HepG2 (cell line): ENCODE data around the gene LCAT. TPM values are rescaled to one million over a fixed set of nuclear protein-coding genes. Genes with fewer than 3 reads are reported as not detected.

Experiments
- CREB1 ChIP-seq, 2 experiments: fragments of 450-650 bp in 1 of 2; IDR thresholded peaks; 2 replicates each; pipeline ENCODE4 v1.6.1; 2016 to 2017; ENCODE audit warnings: control low read depth in 1 of 2, mild to moderate bottlenecking in 1 of 2, missing compliant biosample characterization in 1 of 2, missing genetic modification characterization in 1 of 2
- RNF2 ChIP-seq: fragments of 450-650 bp; conservative IDR thresholded peaks from 2 replicates; pipeline ENCODE4 v1.6.1; 2016; ENCODE audit warnings: low read depth
- RORA ChIP-seq: sonication (generic); formaldehyde crosslinking; IDR thresholded peaks from 2 replicates; pipeline ENCODE4 v1.5.0; 2020; ENCODE audit warnings: mild to moderate bottlenecking, missing genetic modification reagents, moderate library complexity
- SRSF4 ChIP-seq: fragments of 200-400 bp; formaldehyde crosslinking; IDR thresholded peaks from one replicate; pipeline ENCODE4 v1.6.1; 2018; ENCODE audit warnings: mild to moderate bottlenecking, low read depth, low read length, moderate library complexity; ENCODE audit not compliant: poor library complexity, severe bottlenecking
- XRCC5 ChIP-seq: fragments of 200-400 bp; formaldehyde crosslinking; optimal IDR thresholded peaks from 2 replicates; pipeline ENCODE3; 2017; ENCODE audit warnings: mild to moderate bottlenecking, low read length
- ZFP36 ChIP-seq: fragments of 150-350 bp; IDR thresholded peaks from 2 replicates; pipeline ENCODE4 v1.6.1; 2018; ENCODE audit warnings: borderline replicate concordance, low read length, low read depth; ENCODE audit not compliant: partially characterized antibody
- ZNF326 ChIP-seq: sonication (generic); formaldehyde crosslinking; IDR thresholded peaks from 2 replicates; pipeline ENCODE4 v1.4.0; 2020; ENCODE audit warnings: missing genetic modification reagents, borderline replicate concordance
- ZNF607 ChIP-seq: sonication (generic); formaldehyde crosslinking; IDR thresholded peaks from 2 replicates; pipeline ENCODE4 v1.5.1; 2020; ENCODE audit warnings: missing genetic modification reagents, mild to moderate bottlenecking, borderline replicate concordance
- polyA plus RNA-seq, 8 experiments: library from polyadenylated mRNA; depleted of rRNA in 3 of 8; stranded (reverse) in 7 of 8; unstranded in 1 of 8; fragments of >200 nt; fragmentation: Illumina TruSeq in 4 of 8; extraction: Trizol in 4 of 8; gene quantifications; 2 replicates each; pipeline versions ENCODE4 v1.2.1 to v1.2.3, GENCODE V29; 2011 to 2016; ENCODE audit warnings: low read depth in 4 of 8, missing spikeins in 1 of 8, mixed read lengths in 1 of 8; ENCODE audit not compliant: insufficient read depth in 1 of 8
- total RNA-seq, 5 experiments: library from RNA; depleted of rRNA; stranded (reverse); fragments of >200 nt; fragmentation: Illumina TruSeq; extraction: Trizol; gene quantifications; 2 replicates each; pipeline ENCODE4 v1.2.3, GENCODE V29; 2016; ENCODE audit warnings: low read depth in 1 of 5
- TF ChIP-seq, protein P1 (sequence below): sonication (generic); formaldehyde crosslinking; IDR thresholded peaks from 2 replicates; pipeline ENCODE4; 2020; ENCODE audit warnings: missing genetic modification reagents, mild to moderate bottlenecking, borderline replicate concordance
- TF ChIP-seq, protein P2 (sequence below): sonication (generic); formaldehyde crosslinking; IDR thresholded peaks from 2 replicates; pipeline ENCODE4 v1.8.1; 2022; ENCODE audit warnings: mild to moderate bottlenecking, missing genetic modification reagents
- TF ChIP-seq, protein P3 (sequence below), 2 experiments: fragments of 450-650 bp in 1 of 2; sonication (generic) in 1 of 2; formaldehyde crosslinking; IDR thresholded peaks; 2 replicates each; pipeline versions ENCODE4 v1.5.0 to v1.8.0; 2020 to 2022; ENCODE audit warnings: mild to moderate bottlenecking in 1 of 2, missing genetic modification reagents in 1 of 2
- TF ChIP-seq, protein P4 (sequence below): sonication (generic); formaldehyde crosslinking; IDR thresholded peaks from 2 replicates; pipeline ENCODE4 v1.4.0; 2020; ENCODE audit warnings: mild to moderate bottlenecking, low read depth, missing genetic modification reagents
- TF ChIP-seq, protein P5 (sequence below): conservative IDR thresholded peaks from 2 replicates; pipeline ENCODE4 v1.6.1; 2018; ENCODE audit warnings: missing genetic modification reagents
- TF ChIP-seq, protein P6 (sequence below): sonication (generic); formaldehyde crosslinking; IDR thresholded peaks from 2 replicates; pipeline ENCODE4 v1.4.0; 2020; ENCODE audit warnings: missing genetic modification reagents, mild to moderate bottlenecking, borderline replicate concordance
- TF ChIP-seq, protein P7 (sequence below): sonication (generic); formaldehyde crosslinking; IDR thresholded peaks from 2 replicates; pipeline ENCODE4 v1.8.0; 2022; ENCODE audit warnings: mild to moderate bottlenecking, missing genetic modification reagents; ENCODE audit not compliant: insufficient replicate concordance

The LCAT gene
- total and polyA plus RNA-seq, 2 of the 13 experiments (the other 11 are each of a cell fraction or from before 2014, with no cell fraction given) = 36.1 to 38.9 TPM

DNA sequence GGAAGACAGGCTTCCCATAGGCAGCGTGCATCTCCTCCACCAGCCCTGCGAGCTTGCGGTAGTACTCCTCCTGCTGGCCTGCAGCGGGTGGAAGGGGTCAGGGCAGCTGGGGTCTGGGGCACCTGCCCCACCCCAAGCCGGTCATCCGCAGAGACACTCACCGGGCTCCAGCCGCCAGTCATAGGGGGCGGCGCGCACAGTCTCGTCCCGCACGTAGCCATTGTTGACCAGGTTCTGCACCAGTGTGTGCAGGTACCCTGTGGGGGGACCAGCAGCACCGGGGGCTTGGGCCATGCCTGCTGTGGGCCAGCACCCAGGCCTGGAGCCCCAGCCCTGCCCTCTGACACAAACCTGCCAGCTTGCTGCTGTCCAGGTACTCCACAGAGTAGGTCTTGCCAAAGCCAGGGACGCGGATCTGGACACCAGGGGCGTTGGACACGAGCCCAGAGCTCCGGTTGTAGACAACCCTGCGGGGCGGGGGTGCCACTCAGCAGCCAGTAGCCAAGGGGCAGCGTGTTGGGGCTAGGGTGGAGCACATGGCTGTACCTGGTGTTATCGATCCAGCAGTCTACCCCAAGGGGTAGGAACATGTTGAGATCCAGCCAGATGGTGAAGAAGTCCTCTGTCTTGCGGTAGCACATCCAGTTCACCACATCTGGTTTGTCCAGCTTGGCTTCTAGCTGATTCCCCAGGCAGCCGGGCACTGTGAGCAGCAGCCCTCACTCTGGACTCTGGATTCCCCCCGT lies 1.2 kb downstream of the LCAT start (continued):
- TF ChIP-seq, protein P1, sequence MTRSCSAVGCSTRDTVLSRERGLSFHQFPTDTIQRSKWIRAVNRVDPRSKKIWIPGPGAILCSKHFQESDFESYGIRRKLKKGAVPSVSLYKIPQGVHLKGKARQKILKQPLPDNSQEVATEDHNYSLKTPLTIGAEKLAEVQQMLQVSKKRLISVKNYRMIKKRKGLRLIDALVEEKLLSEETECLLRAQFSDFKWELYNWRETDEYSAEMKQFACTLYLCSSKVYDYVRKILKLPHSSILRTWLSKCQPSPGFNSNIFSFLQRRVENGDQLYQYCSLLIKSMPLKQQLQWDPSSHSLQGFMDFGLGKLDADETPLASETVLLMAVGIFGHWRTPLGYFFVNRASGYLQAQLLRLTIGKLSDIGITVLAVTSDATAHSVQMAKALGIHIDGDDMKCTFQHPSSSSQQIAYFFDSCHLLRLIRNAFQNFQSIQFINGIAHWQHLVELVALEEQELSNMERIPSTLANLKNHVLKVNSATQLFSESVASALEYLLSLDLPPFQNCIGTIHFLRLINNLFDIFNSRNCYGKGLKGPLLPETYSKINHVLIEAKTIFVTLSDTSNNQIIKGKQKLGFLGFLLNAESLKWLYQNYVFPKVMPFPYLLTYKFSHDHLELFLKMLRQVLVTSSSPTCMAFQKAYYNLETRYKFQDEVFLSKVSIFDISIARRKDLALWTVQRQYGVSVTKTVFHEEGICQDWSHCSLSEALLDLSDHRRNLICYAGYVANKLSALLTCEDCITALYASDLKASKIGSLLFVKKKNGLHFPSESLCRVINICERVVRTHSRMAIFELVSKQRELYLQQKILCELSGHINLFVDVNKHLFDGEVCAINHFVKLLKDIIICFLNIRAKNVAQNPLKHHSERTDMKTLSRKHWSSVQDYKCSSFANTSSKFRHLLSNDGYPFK (CRISPR knock-in tag) = peak; percentile 25; the same call in 1 of the 2 replicates
- TF ChIP-seq, protein P2, sequence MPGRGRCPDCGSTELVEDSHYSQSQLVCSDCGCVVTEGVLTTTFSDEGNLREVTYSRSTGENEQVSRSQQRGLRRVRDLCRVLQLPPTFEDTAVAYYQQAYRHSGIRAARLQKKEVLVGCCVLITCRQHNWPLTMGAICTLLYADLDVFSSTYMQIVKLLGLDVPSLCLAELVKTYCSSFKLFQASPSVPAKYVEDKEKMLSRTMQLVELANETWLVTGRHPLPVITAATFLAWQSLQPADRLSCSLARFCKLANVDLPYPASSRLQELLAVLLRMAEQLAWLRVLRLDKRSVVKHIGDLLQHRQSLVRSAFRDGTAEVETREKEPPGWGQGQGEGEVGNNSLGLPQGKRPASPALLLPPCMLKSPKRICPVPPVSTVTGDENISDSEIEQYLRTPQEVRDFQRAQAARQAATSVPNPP = no peak
- TF ChIP-seq, protein P3, sequence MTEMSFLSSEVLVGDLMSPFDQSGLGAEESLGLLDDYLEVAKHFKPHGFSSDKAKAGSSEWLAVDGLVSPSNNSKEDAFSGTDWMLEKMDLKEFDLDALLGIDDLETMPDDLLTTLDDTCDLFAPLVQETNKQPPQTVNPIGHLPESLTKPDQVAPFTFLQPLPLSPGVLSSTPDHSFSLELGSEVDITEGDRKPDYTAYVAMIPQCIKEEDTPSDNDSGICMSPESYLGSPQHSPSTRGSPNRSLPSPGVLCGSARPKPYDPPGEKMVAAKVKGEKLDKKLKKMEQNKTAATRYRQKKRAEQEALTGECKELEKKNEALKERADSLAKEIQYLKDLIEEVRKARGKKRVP (CRISPR knock-in tag; IDR thresholded peaks at IDR 0.05) = no peak
- TF ChIP-seq XRCC5 = no peak
- no peak for TF ChIP-seq CREB1 (IDR thresholded peaks at IDR 0.05)
- no peak for TF ChIP-seq CREB1 (CRISPR knock-in tag; IDR thresholded peaks at IDR 0.05)
- TF ChIP-seq RNF2 = no peak
- 0 out of 2 replicates have a peak, but pooled peaks have one; percentile 37 for TF ChIP-seq ZNF607 (CRISPR knock-in tag)
- no peak for TF ChIP-seq SRSF4
- TF ChIP-seq, protein P4, sequence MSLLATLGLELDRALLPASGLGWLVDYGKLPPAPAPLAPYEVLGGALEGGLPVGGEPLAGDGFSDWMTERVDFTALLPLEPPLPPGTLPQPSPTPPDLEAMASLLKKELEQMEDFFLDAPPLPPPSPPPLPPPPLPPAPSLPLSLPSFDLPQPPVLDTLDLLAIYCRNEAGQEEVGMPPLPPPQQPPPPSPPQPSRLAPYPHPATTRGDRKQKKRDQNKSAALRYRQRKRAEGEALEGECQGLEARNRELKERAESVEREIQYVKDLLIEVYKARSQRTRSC (CRISPR knock-in tag) = peak; percentile 34; the same call in 1 of the 2 replicates
- TF ChIP-seq ZFP36 = no peak
- no peak for TF ChIP-seq RORA (CRISPR knock-in tag)
- TF ChIP-seq, protein P5, sequence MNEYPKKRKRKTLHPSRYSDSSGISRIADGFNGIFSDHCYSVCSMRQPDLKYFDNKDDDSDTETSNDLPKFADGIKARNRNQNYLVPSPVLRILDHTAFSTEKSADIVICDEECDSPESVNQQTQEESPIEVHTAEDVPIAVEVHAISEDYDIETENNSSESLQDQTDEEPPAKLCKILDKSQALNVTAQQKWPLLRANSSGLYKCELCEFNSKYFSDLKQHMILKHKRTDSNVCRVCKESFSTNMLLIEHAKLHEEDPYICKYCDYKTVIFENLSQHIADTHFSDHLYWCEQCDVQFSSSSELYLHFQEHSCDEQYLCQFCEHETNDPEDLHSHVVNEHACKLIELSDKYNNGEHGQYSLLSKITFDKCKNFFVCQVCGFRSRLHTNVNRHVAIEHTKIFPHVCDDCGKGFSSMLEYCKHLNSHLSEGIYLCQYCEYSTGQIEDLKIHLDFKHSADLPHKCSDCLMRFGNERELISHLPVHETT (CRISPR knock-in tag) = no peak; the same call in 1 of the 2 replicates
- TF ChIP-seq, protein P6, sequence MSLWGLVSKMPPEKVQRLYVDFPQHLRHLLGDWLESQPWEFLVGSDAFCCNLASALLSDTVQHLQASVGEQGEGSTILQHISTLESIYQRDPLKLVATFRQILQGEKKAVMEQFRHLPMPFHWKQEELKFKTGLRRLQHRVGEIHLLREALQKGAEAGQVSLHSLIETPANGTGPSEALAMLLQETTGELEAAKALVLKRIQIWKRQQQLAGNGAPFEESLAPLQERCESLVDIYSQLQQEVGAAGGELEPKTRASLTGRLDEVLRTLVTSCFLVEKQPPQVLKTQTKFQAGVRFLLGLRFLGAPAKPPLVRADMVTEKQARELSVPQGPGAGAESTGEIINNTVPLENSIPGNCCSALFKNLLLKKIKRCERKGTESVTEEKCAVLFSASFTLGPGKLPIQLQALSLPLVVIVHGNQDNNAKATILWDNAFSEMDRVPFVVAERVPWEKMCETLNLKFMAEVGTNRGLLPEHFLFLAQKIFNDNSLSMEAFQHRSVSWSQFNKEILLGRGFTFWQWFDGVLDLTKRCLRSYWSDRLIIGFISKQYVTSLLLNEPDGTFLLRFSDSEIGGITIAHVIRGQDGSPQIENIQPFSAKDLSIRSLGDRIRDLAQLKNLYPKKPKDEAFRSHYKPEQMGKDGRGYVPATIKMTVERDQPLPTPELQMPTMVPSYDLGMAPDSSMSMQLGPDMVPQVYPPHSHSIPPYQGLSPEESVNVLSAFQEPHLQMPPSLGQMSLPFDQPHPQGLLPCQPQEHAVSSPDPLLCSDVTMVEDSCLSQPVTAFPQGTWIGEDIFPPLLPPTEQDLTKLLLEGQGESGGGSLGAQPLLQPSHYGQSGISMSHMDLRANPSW (CRISPR knock-in tag) = peak; percentile 32; the same call in 1 of the 2 replicates
- 0 out of 2 replicates have a peak, but pooled peaks have one; percentile 41 for TF ChIP-seq ZNF326 (CRISPR knock-in tag)
- TF ChIP-seq, protein P7, sequence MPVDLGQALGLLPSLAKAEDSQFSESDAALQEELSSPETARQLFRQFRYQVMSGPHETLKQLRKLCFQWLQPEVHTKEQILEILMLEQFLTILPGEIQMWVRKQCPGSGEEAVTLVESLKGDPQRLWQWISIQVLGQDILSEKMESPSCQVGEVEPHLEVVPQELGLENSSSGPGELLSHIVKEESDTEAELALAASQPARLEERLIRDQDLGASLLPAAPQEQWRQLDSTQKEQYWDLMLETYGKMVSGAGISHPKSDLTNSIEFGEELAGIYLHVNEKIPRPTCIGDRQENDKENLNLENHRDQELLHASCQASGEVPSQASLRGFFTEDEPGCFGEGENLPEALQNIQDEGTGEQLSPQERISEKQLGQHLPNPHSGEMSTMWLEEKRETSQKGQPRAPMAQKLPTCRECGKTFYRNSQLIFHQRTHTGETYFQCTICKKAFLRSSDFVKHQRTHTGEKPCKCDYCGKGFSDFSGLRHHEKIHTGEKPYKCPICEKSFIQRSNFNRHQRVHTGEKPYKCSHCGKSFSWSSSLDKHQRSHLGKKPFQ (CRISPR knock-in tag) = no peak
